Suprapubic skin (tissue), 4 donors: ENCODE results near the gene OR2C3. TPM values are rescaled to one million over a fixed set of nuclear protein-coding genes. Genes with fewer than 3 reads are reported as not detected.

Experiments
- DNase-seq, 2 donors: peaks; one replicate each; pipeline ENCODE4 v3.0.0-alpha.2; 2019; ENCODE audit warnings: low spot score in 2 of 2
- H3K27ac ChIP-seq: fragments of 200-600 bp; sonication (generic); one replicate; pipeline ENCODE4 v1.5.1; 2019
- H3K27me3 ChIP-seq: fragments of 200-600 bp; sonication (generic); one replicate; pipeline ENCODE4 v1.5.1; 2019
- H3K36me3 ChIP-seq: fragments of 200-600 bp; sonication (generic); one replicate; pipeline ENCODE4 v1.5.1; 2019
- H3K4me1 ChIP-seq: fragments of 200-600 bp; sonication (generic); one replicate; pipeline ENCODE4 v1.5.1; 2019
- H3K4me3 ChIP-seq: fragments of 200-600 bp; sonication (generic); one replicate; pipeline ENCODE4 v1.5.1; 2019; ENCODE audit warnings: mild to moderate bottlenecking
- H3K9me3 ChIP-seq: fragments of 200-600 bp; sonication (generic); one replicate; pipeline ENCODE4 v1.5.1; 2019
- EP300 ChIP-seq: sonication (generic); formaldehyde crosslinking; IDR thresholded peaks from one replicate; pipeline ENCODE4 v1.6.1; 2017; ENCODE audit warnings: antibody characterized with exemption
- POLR2A ChIP-seq, 2 donors: fragments of 450-650 bp; IDR thresholded peaks; one replicate each; pipeline ENCODE4 v1.6.1; 2017; ENCODE audit warnings: antibody characterized with exemption in 2 of 2, mild to moderate bottlenecking in 2 of 2, moderate library complexity in 2 of 2
- POLR2AphosphoS5 ChIP-seq, 3 donors: sonication (generic); formaldehyde crosslinking; IDR thresholded peaks; one replicate each; pipeline ENCODE4 v1.6.1; 2017; ENCODE audit warnings: antibody characterized with exemption in 3 of 3
- WGBS: methylation state at CpG from one replicate; pipeline ENCODE4 v1.1.5; 2018; 5-methylcytosine and 5-hydroxymethylcytosine counted together
- total RNA-seq, 4 donors: library from RNA; depleted of rRNA; stranded (reverse); fragments of >200 nt; gene quantifications; one replicate each; pipeline ENCODE4 v1.1.0, GENCODE V29; 2016
- TF ChIP-seq, protein P1 (sequence below), 2 donors: fragments of 200-600 bp in 1 of 2; fragments of 450-650 bp in 1 of 2; sonication (generic) in 1 of 2; IDR thresholded peaks; one replicate each; pipeline ENCODE4 v1.5.1; 2016 to 2019; ENCODE audit warnings: antibody characterized with exemption in 2 of 2, mild to moderate bottlenecking in 1 of 2, moderate library complexity in 1 of 2

The OR2C3 gene
- total RNA-seq, 4 donors from 2014 or later: not detected

DNA sequence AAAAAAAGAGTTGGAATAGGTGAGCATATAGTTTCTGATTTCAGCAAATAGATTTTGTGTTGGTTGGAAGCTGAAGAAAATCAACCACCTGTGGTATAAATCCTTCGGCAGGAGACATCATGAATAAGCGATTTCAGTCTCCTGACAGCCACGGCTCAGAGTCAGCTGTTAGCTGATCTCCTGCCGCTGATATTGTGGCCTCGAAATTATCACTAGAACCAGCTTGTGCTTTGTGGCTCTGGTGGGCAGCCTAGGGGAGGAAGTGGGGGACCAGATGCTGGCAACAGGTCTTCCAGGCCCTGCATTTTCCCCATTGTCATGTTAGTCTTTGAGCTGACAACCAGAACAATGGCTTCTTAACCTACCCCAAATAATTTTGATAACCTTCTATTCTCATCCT is 11.9 kb upstream of the OR2C3 start:
- 62% methylated on average over 5 of the region's 5 CpGs for WGBS
- DNase-seq: no peak

DNA sequence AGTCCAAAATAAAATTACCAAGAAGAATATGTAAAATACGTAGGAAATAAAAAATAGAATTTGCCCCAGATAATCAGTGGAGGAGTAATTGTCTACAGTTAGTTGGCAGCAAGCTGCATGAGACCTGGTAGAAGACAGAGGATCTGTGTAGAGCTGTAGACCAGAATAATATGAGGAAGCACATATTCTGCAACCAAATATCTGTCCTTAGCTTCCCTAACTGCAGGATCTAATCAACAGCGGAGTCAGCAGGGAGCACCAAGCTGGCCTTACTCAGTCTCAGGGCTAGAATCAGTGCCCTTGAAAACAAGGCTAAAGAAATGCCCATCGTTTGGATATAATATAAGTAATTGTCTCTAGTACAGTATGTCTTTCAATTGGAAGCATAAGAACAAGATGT is 6.6 kb upstream of the OR2C3 start:
- WGBS: 69% methylated on average over 3 of the region's 3 CpGs
- Histone ChIP-seq H3K27me3 (no peaks in the 10 kb centered on the region), H3K27ac (no peak overlapping the region), H3K4me1 (no peaks in the 10 kb centered on the region), H3K4me3 (no peak overlapping the region), H3K9me3 (no peaks in the 10 kb centered on the region), H3K36me3 (no peaks in the 10 kb centered on the region)
- DNase-seq: no peak
- no peak for TF ChIP-seq POLR2A (IDR thresholded peaks at IDR 0.05)
- TF ChIP-seq, protein P1, sequence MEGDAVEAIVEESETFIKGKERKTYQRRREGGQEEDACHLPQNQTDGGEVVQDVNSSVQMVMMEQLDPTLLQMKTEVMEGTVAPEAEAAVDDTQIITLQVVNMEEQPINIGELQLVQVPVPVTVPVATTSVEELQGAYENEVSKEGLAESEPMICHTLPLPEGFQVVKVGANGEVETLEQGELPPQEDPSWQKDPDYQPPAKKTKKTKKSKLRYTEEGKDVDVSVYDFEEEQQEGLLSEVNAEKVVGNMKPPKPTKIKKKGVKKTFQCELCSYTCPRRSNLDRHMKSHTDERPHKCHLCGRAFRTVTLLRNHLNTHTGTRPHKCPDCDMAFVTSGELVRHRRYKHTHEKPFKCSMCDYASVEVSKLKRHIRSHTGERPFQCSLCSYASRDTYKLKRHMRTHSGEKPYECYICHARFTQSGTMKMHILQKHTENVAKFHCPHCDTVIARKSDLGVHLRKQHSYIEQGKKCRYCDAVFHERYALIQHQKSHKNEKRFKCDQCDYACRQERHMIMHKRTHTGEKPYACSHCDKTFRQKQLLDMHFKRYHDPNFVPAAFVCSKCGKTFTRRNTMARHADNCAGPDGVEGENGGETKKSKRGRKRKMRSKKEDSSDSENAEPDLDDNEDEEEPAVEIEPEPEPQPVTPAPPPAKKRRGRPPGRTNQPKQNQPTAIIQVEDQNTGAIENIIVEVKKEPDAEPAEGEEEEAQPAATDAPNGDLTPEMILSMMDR (IDR thresholded peaks at IDR 0.05): no peak
- no peak for TF ChIP-seq POLR2AphosphoS5 (IDR thresholded peaks at IDR 0.05)
- TF ChIP-seq EP300: no peak

More for the DNA sequence above, 11.9 kb upstream of the OR2C3 start:
- no peak overlapping the region for H3K4me3 ChIP-seq
- H3K27ac ChIP-seq: no peak overlapping the region
- no peaks in the 10 kb centered on the region for H3K9me3 ChIP-seq
- TF ChIP-seq, protein P1 (IDR thresholded peaks at IDR 0.05): no peak
- TF ChIP-seq POLR2A (IDR thresholded peaks at IDR 0.05): no peak
- H3K4me1 ChIP-seq: no peaks in the 10 kb centered on the region
- H3K27me3 ChIP-seq: no peaks in the 10 kb centered on the region
- H3K36me3 ChIP-seq: no peaks in the 10 kb centered on the region

DNA sequence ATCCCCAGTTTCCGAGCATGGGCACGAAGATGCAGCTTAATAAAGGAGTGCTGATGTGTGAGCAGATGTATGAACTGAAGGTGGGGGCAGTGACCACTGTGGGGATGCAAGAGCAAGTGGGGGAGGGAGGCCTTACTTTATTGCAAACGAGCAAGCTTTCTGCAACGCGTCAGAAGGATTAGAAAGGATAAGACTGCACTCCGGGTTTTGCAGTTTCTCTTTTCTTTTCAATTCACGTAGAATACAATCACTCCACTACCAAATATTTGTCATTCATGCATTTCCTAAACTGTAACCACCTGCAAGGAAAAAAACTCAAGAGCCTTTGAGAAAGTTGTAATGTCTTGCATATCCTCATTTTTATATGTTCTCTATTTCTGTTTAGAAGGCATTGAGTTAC is 4.3 kb upstream of the OR2C3 start:
- TF ChIP-seq POLR2AphosphoS5 (IDR thresholded peaks at IDR 0.05) (no peak), EP300 (no peak), POLR2A (IDR thresholded peaks at IDR 0.05) (no peak)
- TF ChIP-seq, protein P1 (IDR thresholded peaks at IDR 0.05): no peak
- no peaks in the 10 kb centered on the region for H3K9me3 ChIP-seq
- H3K4me3 ChIP-seq: no peak overlapping the region
- 47% methylated on average over 7 of the region's 7 CpGs for WGBS
- no peaks in the 10 kb centered on the region for H3K36me3 ChIP-seq
- H3K27me3 ChIP-seq: no peaks in the 10 kb centered on the region
- H3K27ac ChIP-seq: no peak overlapping the region
- no peak for DNase-seq
- H3K4me1 ChIP-seq: no peaks in the 10 kb centered on the region

DNA sequence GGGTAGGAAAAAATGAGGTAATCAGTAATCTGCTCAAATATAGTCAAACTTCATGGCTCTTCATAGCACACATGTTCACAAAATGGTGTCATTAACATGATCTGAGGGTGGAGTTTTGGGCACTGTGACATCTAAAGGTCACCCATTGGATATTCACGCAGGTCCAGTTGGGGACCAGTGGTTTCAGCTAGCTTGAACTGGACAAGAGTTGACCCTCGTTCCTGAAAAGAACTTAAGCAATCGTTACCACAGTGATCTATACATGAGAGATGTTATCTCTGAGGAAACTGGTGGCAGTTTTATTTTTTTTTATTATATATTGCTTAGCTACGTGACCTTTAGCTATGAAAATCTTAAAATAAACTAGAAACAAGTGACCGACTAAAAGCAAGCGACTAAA is 3.0 kb upstream of the OR2C3 start:
- WGBS: 72% methylated on average over 6 of the region's 6 CpGs

DNA sequence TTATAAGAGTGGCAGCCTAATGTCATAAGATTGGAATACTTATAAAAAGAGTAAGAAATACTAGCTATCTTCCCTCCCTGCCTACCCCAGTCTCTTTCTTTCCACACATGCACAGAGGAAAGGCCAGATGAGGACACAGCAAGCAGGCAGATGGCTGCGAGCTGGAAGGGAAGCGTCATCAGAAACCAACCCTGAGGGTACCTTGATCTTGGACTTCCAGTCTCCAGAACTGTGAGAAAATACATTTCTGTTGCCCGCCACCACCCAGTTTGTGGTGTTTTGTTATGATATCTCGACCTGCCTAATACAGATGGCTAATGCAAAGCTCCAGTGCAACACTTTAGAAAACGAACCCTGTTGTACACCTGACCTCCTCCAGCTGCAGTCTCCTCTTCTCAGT is 2.3 kb upstream of the OR2C3 start:
- Histone ChIP-seq H3K9me3 (no peaks in the 10 kb centered on the region), H3K4me1 (no peaks in the 10 kb centered on the region), H3K4me3 (no peak overlapping the region), H3K27ac (no peak overlapping the region), H3K27me3 (no peaks in the 10 kb centered on the region), H3K36me3 (no peaks in the 10 kb centered on the region)
- no peak for DNase-seq
- 76% methylated on average over 5 of the region's 5 CpGs for WGBS
- TF ChIP-seq POLR2AphosphoS5 (IDR thresholded peaks at IDR 0.05) (no peak), POLR2A (IDR thresholded peaks at IDR 0.05) (no peak), EP300 (no peak)
- TF ChIP-seq, protein P1 (IDR thresholded peaks at IDR 0.05): no peak

More for the DNA sequence above, 3.0 kb upstream of the OR2C3 start:
- Histone ChIP-seq H3K27me3 (no peaks in the 10 kb centered on the region), H3K36me3 (no peaks in the 10 kb centered on the region), H3K9me3 (no peaks in the 10 kb centered on the region), H3K27ac (no peak overlapping the region), H3K4me3 (no peak overlapping the region), H3K4me1 (no peaks in the 10 kb centered on the region)
- DNase-seq: no peak
- TF ChIP-seq POLR2A (IDR thresholded peaks at IDR 0.05): no peak

DNA sequence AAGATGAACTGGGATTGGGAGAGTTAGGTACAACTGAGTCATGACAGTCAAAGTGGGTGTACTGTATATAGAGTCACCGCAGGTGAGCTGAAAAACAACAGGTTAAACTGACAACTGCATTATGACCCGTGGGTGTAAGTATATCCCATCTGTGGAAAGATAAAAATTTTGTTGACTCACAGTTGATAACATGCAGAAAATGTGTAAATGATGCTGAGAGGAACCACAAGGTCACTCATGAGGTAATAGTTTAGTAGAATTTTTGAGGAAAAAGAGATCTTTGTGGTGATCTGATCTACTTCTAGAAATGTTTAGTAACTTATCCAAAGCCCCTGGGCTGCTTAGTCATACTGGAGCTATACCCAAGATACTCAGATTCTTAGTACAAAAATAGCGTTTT is 838 bp downstream of the OR2C3 start:
- H3K9me3 ChIP-seq: no peaks in the 10 kb centered on the region
- 61% methylated on average over 3 of the region's 3 CpGs for WGBS
- DNase-seq: no peak
- no peaks in the 10 kb centered on the region for H3K27me3 ChIP-seq
- no peaks in the 10 kb centered on the region for H3K36me3 ChIP-seq
- TF ChIP-seq POLR2A (IDR thresholded peaks at IDR 0.05): no peak
- TF ChIP-seq, protein P1 (IDR thresholded peaks at IDR 0.05): no peak
- no peak for TF ChIP-seq POLR2AphosphoS5 (IDR thresholded peaks at IDR 0.05)
- TF ChIP-seq EP300: no peak
- H3K27ac ChIP-seq: no peak overlapping the region
- H3K4me3 ChIP-seq: no peak overlapping the region
- no peaks in the 10 kb centered on the region for H3K4me1 ChIP-seq
